GM12878 (cell line): ENCODE data around the gene ANKRD44. TPM values are rescaled to one million over a fixed set of nuclear protein-coding genes. Genes with fewer than 3 reads are reported as not detected.

Experiments
- ATAC-seq: fragments of 200-7000 bp; cut with Tn5 transposase; 3 replicates; pipeline ENCODE4 v1.9.1; 2020; ENCODE audit warnings: mild to moderate bottlenecking, moderate library complexity
- BruUV-seq: library from RNA; stranded (reverse); fragments of 400-500 nt; replicated peaks from 2 replicates; lab custom pipeline; 2021; lab: Mats Ljungman, UMichigan
- CTCF ChIA-PET: fragments of 300-600 bp; sonication (Branson Sonifier 250); formaldehyde crosslinking; extraction: SDS; loops from one replicate; lab custom pipeline; 2021; ENCODE audit warnings: inconsistent platforms; lab: Yijun Ruan, JAX
- POLR2A ChIA-PET: fragments of 350-600 bp; formaldehyde crosslinking; extraction: SDS; loops from one replicate; lab custom pipeline; 2021; ENCODE audit warnings: inconsistent platforms; lab: Charles Lee
- RAD21 ChIA-PET: fragments of 300-600 bp; sonication (Branson Sonifier 250); formaldehyde crosslinking; loops from one replicate; lab custom pipeline; 2023; ENCODE audit warnings: antibody characterized with exemption; ENCODE audit not compliant: unreplicated experiment; lab: Charles Lee
- SMC1A ChIA-PET: fragments of 300-600 bp; sonication (Branson Sonifier 250); formaldehyde crosslinking; loops from one replicate; lab custom pipeline; 2023; ENCODE audit not compliant: unreplicated experiment, uncharacterized antibody; lab: Charles Lee
- DNase-seq: peaks from one replicate; pipeline ENCODE4 v3.0.0-alpha.2; 2011; ENCODE audit warnings: low read depth, low spot score
- FAIRE-seq: peaks from 3 replicates; lab custom pipeline; 2011; peaks lifted over from hg19 to GRCh38; lab: Jason Lieb, UNC
- H2AFZ ChIP-seq: 2 replicates; pipeline ENCODE4 v1.6.0; 2011; ENCODE audit warnings: low read depth, low read length, control low read depth; ENCODE audit not compliant: control insufficient read depth
- H3K27ac ChIP-seq: 2 replicates; pipeline ENCODE4 v1.5.1; 2011; ENCODE audit warnings: control low read depth; ENCODE audit not compliant: control insufficient read depth, insufficient read depth
- H3K27me3 ChIP-seq, 2 experiments: replicated peaks in 1 of 2; 2 replicates each; pipeline versions ENCODE4 v1.6.0 to v1.6.1; 2011; ENCODE audit warnings: low read length in 1 of 2; ENCODE audit not compliant: control insufficient read depth in 2 of 2, insufficient read depth in 2 of 2
- H3K36me3 ChIP-seq, 2 experiments: 2 replicates each; pipeline ENCODE4 v1.5.1; 2011; ENCODE audit warnings: low read length in 1 of 2; ENCODE audit not compliant: control insufficient read depth in 2 of 2, insufficient read depth in 2 of 2
- H3K4me1 ChIP-seq: 2 replicates; pipeline ENCODE4 v1.6.1; 2011; ENCODE audit warnings: mild to moderate bottlenecking, low read length, moderate library complexity, mixed read lengths; ENCODE audit not compliant: control insufficient read depth, insufficient read depth
- H3K4me2 ChIP-seq: 2 replicates; pipeline ENCODE4 v1.6.0; 2011; ENCODE audit warnings: control low read depth; ENCODE audit not compliant: control insufficient read depth, insufficient read depth
- H3K4me3 ChIP-seq: fragments of 200-600 bp; sonication (generic); 2 replicates; pipeline ENCODE4 v1.5.1; 2016
- H3K79me2 ChIP-seq: 2 replicates; pipeline ENCODE4 v1.6.0; 2011; ENCODE audit warnings: low read length; ENCODE audit not compliant: control insufficient read depth, insufficient read depth
- H3K9ac ChIP-seq: 2 replicates; pipeline ENCODE4 v1.8.0; 2011; ENCODE audit warnings: low read length, control low read depth, mixed read lengths; ENCODE audit not compliant: control insufficient read depth, insufficient read depth
- H3K9me3 ChIP-seq: replicated peaks from 3 replicates; pipeline ENCODE4 v1.5.1; 2011; ENCODE audit warnings: mild to moderate bottlenecking, low read length; ENCODE audit not compliant: control insufficient read depth, insufficient read depth
- H4K20me1 ChIP-seq: 2 replicates; pipeline ENCODE4 v1.6.0; 2011; ENCODE audit not compliant: control insufficient read depth, insufficient read depth
- CBFB ChIP-seq: IDR thresholded peaks from 2 replicates; pipeline ENCODE4 v1.6.1; 2016; ENCODE audit warnings: antibody characterized with exemption, low read depth
- CEBPZ ChIP-seq: fragments of 150-350 bp; IDR thresholded peaks from 2 replicates; pipeline ENCODE4 v1.6.1; 2016; ENCODE audit warnings: low read depth, low read length
- IRF5 ChIP-seq: fragments of 450-650 bp; IDR thresholded peaks from 2 replicates; pipeline ENCODE4 v1.6.1; 2017; ENCODE audit warnings: borderline replicate concordance
- JUND ChIP-seq: IDR thresholded peaks from 2 replicates; pipeline ENCODE4 v1.6.1; 2012; ENCODE audit warnings: low read depth, mild to moderate bottlenecking, low read length, improper control_type of control experiment, moderate library complexity
- NFIC ChIP-seq: IDR thresholded peaks from 2 replicates; pipeline ENCODE4 v1.6.1; 2012; ENCODE audit warnings: low read depth, mild to moderate bottlenecking, inconsistent platforms, low read length, moderate library complexity
- TARDBP ChIP-seq: IDR thresholded peaks from 2 replicates; pipeline ENCODE4 v1.6.1; 2016; ENCODE audit warnings: borderline replicate concordance
- YBX1 ChIP-seq: fragments of 450-650 bp; IDR thresholded peaks from 2 replicates; pipeline ENCODE4 v1.6.1; 2016; ENCODE audit warnings: antibody characterized with exemption
- ZZZ3 ChIP-seq: IDR thresholded peaks from 2 replicates; pipeline ENCODE4 v1.6.1; 2011; ENCODE audit warnings: low read depth; ENCODE audit not compliant: control insufficient read depth, insufficient read length
- WGBS: methylation state at CpG from one replicate; pipeline ENCODE4 v1.1.6; 2016; ENCODE audit warnings: low lambda C conversion rate; ENCODE audit not compliant: insufficient replicate concordance, insufficient coverage; ENCODE audit errors: missing lambda C conversion rate; 5-methylcytosine and 5-hydroxymethylcytosine counted together
- in situ Hi-C: fragments of 300-500 bp; cut with MboI; formaldehyde crosslinking; loops from 9 replicates; pipeline ENCODE4 v1.14.3; 2018; ENCODE audit warnings: mixed read lengths
- intact Hi-C: fragments of 100-400 bp; cut with micrococcal nuclease; formaldehyde crosslinking; loops from one replicate; pipeline ENCODE4 v1.14.2; 2022; ENCODE audit not compliant: unreplicated experiment
- polyA plus RNA-seq, 11 experiments: library from polyadenylated mRNA; depleted of rRNA in 4 of 11; unstranded in 6 of 11; stranded (reverse) in 5 of 11; fragments of >200 nt; fragmentation: Nextera tagmentation in 4 of 11; fragmentation: Illumina TruSeq in 1 of 11; extraction: Ambion mirVana in 4 of 11; extraction: Trizol in 1 of 11; gene quantifications; 1 replicate in 1 of 11; 2 replicates in 10 of 11; pipeline versions ENCODE4 v1.2.1 to v1.2.3, GENCODE V29; 2011 to 2016; ENCODE audit warnings: inconsistent platforms in 2 of 11, missing spikeins in 2 of 11, low read depth in 1 of 11
- total RNA-seq, 4 experiments: library from RNA; depleted of rRNA in 3 of 4; stranded (reverse); fragments of >200 nt in 3 of 4; fragmentation: Illumina TruSeq in 1 of 4; extraction: Trizol in 1 of 4; gene quantifications; 2 replicates each; pipeline versions ENCODE4 v1.2.1 to v1.2.3, GENCODE V29; 2013 to 2021
- TF ChIP-seq, protein P1 (sequence below): fragments of 450-650 bp; IDR thresholded peaks from 2 replicates; pipeline ENCODE4 v1.6.1; 2016; ENCODE audit warnings: mild to moderate bottlenecking, moderate library complexity, borderline replicate concordance
- TF ChIP-seq, protein P2 (sequence below): fragments of 450-650 bp; IDR thresholded peaks from 2 replicates; pipeline ENCODE4 v1.6.1; 2016; ENCODE audit warnings: mild to moderate bottlenecking
- TF ChIP-seq, protein P3 (sequence below): IDR thresholded peaks from 2 replicates; pipeline ENCODE4 v1.6.1; 2012; ENCODE audit warnings: low read depth, low read length, improper control_type of control experiment

ANKRD44 gene
- total and polyA plus RNA-seq, 10 of the 15 experiments (the other 5 are each of a cell fraction or from before 2014, with no cell fraction given) = 19.1 to 99.1 (median 59.6) TPM

GRCh38 chr2:197148401-197148800 is 162.2 kb downstream of the ANKRD44 start (continued):
- TF ChIP-seq JUND = no peak
- TF ChIP-seq, protein P1, sequence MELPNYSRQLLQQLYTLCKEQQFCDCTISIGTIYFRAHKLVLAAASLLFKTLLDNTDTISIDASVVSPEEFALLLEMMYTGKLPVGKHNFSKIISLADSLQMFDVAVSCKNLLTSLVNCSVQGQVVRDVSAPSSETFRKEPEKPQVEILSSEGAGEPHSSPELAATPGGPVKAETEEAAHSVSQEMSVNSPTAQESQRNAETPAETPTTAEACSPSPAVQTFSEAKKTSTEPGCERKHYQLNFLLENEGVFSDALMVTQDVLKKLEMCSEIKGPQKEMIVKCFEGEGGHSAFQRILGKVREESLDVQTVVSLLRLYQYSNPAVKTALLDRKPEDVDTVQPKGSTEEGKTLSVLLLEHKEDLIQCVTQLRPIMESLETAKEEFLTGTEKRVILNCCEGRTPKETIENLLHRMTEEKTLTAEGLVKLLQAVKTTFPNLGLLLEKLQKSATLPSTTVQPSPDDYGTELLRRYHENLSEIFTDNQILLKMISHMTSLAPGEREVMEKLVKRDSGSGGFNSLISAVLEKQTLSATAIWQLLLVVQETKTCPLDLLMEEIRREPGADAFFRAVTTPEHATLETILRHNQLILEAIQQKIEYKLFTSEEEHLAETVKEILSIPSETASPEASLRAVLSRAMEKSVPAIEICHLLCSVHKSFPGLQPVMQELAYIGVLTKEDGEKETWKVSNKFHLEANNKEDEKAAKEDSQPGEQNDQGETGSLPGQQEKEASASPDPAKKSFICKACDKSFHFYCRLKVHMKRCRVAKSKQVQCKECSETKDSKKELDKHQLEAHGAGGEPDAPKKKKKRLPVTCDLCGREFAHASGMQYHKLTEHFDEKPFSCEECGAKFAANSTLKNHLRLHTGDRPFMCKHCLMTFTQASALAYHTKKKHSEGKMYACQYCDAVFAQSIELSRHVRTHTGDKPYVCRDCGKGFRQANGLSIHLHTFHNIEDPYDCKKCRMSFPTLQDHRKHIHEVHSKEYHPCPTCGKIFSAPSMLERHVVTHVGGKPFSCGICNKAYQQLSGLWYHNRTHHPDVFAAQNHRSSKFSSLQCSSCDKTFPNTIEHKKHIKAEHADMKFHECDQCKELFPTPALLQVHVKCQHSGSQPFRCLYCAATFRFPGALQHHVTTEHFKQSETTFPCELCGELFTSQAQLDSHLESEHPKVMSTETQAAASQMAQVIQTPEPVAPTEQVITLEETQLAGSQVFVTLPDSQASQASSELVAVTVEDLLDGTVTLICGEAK = no peak

- Histone ChIP-seq H3K4me2 (no peak overlapping the region), H3K79me2 (peaks cover 32% of the 10 kb centered on the region), H3K9ac (no peak overlapping the region), H3K27ac (no peak overlapping the region), H2AFZ (no peak overlapping the region), H3K4me1 (peaks cover 45% of the 10 kb centered on the region), H3K9me3 (no peaks in the 10 kb centered on the region; the same call in 1 of the 3 replicates), H3K36me3 (peaks cover 0 to 5% of the 10 kb centered on the region in 2 experiments; a peak in 1 of 4 replicates), H3K27me3 (no peaks in the 10 kb centered on the region), H3K4me3 (no peak overlapping the region), H4K20me1 (no peaks in the 10 kb centered on the region)
- WGBS = 100% methylated on average over 4 of the region's 4 CpGs
- FAIRE-seq (no peak), ATAC-seq (no peak), DNase-seq (no peak)
- in situ Hi-C loops (no loop called here), intact Hi-C loops (no loop called here)
- SMC1A ChIA-PET = interaction anchor here (0.6 to 1.1 kb wide), 3 partner anchors 15 to 161 kb away, joined by 3 read pairs; no protein-coding TSS in a partner anchor
- RAD21 ChIA-PET = no interaction called here
- CTCF ChIA-PET = interaction anchor here (1.4 kb wide), 2 partner anchors 21 to 35 kb away, joined by 4 to 8 read pairs; no protein-coding TSS in a partner anchor
- POLR2A ChIA-PET = interaction anchor here (1.4 kb wide), 1 partner anchor 10 kb away, joined by 4 read pairs; no protein-coding TSS in a partner anchor
- no TSS peak for BruUV-seq
- no peak for TF ChIP-seq TARDBP
- TF ChIP-seq, protein P2, sequence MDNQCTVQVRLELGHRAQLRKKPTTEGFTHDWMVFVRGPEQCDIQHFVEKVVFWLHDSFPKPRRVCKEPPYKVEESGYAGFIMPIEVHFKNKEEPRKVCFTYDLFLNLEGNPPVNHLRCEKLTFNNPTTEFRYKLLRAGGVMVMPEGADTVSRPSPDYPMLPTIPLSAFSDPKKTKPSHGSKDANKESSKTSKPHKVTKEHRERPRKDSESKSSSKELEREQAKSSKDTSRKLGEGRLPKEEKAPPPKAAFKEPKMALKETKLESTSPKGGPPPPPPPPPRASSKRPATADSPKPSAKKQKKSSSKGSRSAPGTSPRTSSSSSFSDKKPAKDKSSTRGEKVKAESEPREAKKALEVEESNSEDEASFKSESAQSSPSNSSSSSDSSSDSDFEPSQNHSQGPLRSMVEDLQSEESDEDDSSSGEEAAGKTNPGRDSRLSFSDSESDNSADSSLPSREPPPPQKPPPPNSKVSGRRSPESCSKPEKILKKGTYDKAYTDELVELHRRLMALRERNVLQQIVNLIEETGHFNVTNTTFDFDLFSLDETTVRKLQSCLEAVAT = no peak
- TF ChIP-seq ZZZ3 = no peak
- TF ChIP-seq, protein P3, sequence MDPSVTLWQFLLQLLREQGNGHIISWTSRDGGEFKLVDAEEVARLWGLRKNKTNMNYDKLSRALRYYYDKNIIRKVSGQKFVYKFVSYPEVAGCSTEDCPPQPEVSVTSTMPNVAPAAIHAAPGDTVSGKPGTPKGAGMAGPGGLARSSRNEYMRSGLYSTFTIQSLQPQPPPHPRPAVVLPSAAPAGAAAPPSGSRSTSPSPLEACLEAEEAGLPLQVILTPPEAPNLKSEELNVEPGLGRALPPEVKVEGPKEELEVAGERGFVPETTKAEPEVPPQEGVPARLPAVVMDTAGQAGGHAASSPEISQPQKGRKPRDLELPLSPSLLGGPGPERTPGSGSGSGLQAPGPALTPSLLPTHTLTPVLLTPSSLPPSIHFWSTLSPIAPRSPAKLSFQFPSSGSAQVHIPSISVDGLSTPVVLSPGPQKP = no peak
- TF ChIP-seq CBFB = no peak
- no peak for TF ChIP-seq YBX1
- TF ChIP-seq NFIC = no peak
- no peak for TF ChIP-seq CEBPZ
- TF ChIP-seq IRF5 = no peak
Observed at GRCh38 chr2:197147942-197148341, 162.6 kb downstream of the ANKRD44 start.
